GM10847 (cell line): Measurements from ENCODE around the gene SRGAP1.

Experiments
- POLR2A ChIP-seq: IDR thresholded peaks from 2 replicates; pipeline ENCODE4 v1.6.1; 2011; ENCODE audit not compliant: insufficient read length; ENCODE audit errors: extremely low read depth

The SRGAP1 gene

DNA sequence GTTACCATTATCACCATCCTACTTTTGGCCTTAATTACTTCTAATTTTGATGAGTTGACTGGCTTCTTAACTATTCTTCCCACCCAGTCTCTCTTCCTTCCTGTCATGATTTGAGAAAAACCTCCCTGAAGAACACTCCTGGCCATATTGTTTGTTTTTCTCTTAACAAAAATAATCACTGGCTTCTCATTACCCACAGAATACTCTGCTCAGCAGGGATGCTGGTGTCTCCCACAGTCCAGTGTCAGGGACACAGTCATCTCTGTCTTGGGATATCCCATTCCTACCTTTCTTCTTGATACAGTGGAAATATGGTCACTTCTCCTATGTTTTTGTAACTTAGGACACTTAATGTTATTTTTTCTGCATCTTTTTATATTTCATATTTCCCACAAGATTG is 103.7 kb downstream of the SRGAP1 start:
- TF ChIP-seq POLR2A, result no peak

GRCh38 chr12:63949902-63950301 is 105.4 kb downstream of the SRGAP1 start:
- no peak for TF ChIP-seq POLR2A

- no peak for TF ChIP-seq POLR2A
Observed at GRCh38 chr12:63952995-63953394, 108.5 kb downstream of the SRGAP1 start.

DNA sequence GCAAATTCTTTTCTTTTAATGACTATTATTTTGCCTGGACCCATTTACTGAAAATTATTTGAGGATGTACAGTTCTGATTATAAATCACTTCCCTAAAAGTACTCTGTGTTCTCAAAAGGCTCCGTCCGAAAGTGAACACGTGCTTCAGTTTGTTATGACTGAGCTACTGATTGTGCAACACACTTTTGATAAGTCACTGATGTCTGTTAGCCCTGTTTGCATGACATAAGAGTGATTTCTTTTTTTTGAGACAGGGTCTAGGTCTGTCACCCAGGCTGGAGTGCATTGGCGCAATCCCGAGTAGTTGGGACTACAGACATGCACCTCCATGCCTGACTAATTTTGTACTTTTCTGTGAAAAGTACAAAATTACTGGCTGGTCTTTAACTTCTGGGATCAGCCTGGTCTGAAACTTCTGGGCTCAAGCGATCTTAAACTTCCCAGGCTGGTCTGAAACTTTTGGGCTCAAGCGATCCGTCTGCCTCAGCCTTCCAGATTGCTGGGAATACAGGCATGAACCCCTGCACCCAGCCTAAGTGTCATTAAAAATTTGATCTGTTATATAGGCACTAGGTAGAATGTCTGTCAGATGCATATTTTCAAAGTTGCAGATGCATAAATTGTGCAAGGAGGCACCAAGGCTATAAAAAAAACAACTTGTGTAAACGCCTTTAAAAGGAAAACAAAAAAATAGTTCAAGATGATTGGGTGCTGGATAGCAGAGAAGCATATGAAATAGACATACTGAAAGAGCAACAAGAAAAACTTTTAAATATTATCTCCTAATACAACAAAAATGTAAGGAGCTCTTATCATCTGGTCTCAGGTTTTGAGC is 111.5 kb downstream of the SRGAP1 start:
- TF ChIP-seq POLR2A, result no peak

DNA sequence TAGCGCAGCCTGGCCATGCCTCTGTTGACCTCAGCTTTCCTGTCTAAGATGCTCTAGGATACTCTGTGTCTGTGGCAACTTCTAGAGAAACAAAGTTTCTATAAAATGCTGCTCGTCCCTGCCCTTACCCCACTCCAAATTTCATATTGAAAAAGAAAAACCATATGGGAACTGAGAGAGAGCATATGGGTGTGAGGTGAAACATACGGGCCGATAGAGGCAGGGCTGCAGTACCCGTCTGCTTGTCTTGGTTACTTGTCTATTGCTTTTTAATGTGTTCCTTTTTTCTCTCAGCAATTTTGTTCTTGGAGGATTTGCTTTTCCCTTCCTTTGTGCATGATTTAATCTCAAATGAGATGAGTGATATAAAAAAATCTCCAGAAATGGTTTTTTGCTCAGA is 113.0 kb downstream of the SRGAP1 start:
- TF ChIP-seq POLR2A, result no peak

DNA sequence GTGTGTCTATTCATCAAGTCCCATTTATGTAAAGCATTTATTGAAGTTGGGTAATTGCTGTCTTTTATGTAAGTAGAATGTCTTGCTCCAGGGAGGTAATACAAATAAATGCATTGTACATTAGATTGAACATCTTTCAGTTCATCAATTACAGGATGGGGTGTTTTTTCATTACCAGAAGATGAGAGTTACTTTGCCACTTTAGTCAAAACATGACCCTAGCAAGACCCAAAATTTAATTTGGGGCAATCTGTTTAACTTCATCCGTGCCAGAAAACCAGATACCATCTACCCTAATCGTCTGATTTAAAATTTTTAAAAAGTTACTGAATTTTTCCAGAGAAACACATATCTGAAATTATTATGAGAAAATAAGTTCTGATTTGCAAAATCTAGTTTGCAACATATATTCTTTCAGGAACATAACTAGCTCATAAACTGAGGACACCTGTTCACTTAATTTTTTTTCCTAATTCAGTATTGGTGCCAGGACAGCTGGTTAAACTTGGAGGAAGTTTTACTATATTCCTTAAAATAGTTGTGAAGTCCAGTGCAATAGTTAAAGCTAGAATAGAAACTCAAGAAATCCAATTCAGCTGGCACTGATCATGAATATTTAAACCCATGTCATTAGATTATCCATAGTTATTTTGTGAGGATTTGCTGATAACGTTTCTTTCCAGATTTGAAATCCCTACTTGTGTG is 114.5 kb downstream of the SRGAP1 start:
- TF ChIP-seq POLR2A, result no peak

DNA sequence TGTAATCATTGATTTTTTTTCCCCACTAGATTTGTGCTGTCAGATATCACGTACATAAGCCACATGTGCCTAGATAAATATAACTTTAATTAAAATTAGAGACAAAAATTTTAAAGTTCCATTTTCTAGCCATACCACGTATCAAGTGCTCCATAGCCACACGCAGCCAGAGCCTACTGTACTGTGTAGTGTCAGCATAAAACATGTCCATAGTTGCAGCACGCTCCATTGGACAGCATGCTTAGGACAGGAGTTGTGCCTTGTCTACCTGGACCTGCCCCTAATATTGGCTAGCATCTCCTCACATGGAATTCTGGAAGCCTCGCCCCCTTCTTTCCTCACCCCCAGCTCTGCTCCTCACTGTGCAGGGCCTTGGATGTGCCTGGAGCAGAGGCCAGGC is 116.5 kb downstream of the SRGAP1 start:
- no peak for TF ChIP-seq POLR2A

DNA sequence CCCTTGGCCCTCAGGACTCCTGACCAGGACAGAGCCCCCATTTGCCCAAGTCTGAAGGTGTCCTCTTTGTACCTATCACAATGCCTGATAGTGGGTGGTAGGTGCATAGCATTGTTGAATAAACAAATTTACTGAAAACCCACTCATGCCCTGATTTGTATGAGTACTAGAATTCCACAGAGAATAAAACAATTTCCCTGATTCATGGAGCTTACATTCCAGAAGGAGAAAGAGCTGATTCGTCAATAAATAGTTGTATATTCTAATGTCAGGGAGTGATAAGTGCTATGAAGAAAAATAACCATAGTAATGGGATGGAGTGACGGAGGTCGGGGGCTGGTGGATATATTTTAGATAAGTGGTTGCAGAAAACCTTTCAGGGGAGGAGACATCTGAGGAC is 117.0 kb downstream of the SRGAP1 start:
- TF ChIP-seq POLR2A, result no peak

DNA sequence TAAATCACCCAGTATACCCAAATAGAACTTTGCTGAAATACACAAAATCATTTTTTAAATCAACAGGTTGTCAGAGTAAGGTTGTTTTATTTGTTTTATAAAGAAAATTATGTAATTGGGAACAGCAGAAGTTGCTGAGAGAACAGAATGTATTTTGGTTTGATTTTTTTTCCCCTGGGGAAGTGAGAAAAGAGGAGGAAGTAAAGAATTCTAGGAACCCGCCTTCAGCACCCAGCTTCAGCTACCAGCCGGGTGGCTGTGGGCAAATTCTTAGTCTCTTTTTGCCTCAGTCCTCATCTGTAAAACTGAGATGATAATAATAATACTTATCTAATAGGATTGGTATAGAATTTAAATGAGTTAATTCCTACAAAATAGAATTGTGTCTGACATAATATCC is 119.4 kb downstream of the SRGAP1 start:
- no peak for TF ChIP-seq POLR2A

GRCh38 chr12:63964301-63964700 is 119.8 kb downstream of the SRGAP1 start:
- TF ChIP-seq POLR2A, result no peak

GRCh38 chr12:63965936-63966605 is 121.6 kb downstream of the SRGAP1 start:
- no peak for TF ChIP-seq POLR2A

DNA sequence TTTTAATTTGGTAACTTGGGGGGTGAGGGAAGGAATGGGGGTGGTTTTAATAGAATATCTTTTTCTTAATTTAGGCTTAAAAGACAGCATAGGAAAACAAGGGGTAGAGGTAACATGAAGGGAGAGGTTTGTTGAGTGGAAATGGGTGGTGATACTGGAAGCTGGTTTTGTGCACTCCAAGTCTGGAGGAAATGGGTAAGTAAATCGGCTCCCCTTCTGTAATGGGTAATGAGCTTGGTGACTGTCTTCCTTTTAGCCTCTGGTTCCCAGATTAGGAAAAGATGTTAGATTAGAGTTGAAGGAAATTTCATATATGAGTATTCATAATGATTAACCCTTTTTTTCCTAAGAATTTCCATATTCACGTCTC is 122.1 kb downstream of the SRGAP1 start:
- no peak for TF ChIP-seq POLR2A

- no peak for TF ChIP-seq POLR2A
Observed at GRCh38 chr12:63967358-63968145, 123.1 kb downstream of the SRGAP1 start.

DNA sequence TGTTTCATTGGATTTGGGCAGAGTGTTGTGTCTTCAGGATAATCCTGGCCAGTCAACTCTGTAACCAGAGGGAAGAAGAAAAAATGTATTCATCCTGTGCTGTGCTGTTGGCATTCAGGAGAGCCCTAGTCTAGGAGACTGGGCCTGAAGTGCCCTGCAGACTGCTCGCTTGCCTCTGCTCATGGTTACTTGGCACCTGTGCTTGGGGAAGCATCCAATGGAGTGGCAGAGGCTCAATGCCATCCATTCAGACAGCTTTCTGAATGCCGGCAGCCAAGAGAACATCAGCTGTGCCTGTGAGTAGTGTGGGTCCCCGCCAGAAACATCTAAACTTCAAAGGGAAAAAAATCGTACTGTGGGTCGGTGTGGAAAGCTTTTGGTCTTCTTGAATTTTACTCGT is 124.2 kb downstream of the SRGAP1 start:
- TF ChIP-seq POLR2A, result no peak

DNA sequence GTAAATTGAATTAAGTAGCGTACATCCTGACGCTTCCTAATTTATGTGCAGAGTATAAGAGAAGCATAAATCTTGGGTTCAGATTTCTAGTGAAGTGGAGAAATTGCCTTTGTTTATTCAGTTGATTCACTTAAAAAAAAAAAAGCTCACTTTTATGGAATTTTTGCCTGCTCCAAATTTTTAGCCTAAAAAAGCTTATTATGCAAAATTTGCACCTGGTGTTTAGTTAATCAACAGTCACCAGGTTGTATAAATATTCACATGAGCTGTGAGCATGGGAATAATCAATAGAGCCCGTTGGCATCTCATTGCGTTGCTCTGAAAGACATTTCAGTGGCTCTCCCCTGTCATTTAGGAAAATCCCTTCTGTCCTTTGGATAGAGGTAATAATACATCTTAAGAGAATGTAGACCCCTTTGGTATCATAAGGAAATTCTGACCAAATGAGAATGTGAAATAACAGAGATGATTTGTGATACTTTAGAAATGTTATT is 132.4 kb downstream of the SRGAP1 start:
- TF ChIP-seq POLR2A, result no peak

DNA sequence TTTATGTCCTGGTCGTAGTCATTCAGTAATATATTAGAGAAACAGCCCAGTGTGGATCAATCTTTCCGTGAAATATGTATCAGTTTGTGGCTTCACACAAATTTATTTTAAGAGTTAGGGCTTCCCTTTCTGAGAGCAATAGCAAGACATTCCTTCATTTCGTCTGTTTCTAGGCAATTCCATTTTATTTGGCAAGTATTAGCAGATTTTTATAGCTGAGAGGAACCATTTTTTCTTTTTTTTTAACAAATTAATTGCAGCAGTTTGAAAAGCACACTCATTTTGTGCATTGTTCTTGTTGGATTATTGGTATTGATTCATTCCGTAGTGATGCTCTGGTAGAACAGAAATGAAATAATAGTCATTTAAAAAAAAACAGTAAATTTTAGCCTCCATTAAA is 132.9 kb downstream of the SRGAP1 start:
- no peak for TF ChIP-seq POLR2A

DNA sequence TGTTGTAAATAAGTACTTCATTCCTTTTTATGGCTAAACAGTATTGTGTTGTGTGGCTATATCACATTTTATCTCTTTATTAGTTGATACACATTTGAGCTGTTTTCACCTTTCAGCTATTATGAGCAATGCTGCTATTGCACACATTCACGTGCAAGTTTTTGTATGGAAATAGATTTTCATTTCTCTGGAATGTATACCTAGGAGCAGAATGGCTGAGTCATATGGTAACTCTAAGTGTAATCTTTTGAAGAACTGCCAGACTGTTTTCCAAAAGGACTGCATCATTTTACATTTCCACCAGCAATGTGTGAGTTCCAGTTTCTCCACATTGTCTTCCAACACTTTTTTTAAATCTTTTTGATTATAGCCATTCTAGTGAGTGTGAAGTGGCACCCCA is 134.0 kb downstream of the SRGAP1 start:
- TF ChIP-seq POLR2A, result no peak
